Peyer's patch (tissue), 4 donors: ENCODE measurements around the gene NTN3. TPM values are rescaled to one million over a fixed set of nuclear protein-coding genes. Genes with fewer than 3 reads are reported as not detected.
A peak's percentile ranks its signal among the peaks of the same experiment; 100 is the strongest.

Source experiments
- DNase-seq, 3 donors: peaks; one replicate each; pipeline ENCODE4 v3.0.0-alpha.2; 2017 to 2019
- H3K27ac ChIP-seq, 4 donors: fragments of 200-600 bp; sonication (generic); one replicate each; pipeline ENCODE4 v1.5.1; 2016 to 2019
- H3K27me3 ChIP-seq, 2 donors: fragments of 200-600 bp; sonication (generic); one replicate each; pipeline ENCODE4 v1.5.1; 2019
- H3K36me3 ChIP-seq, 3 donors: fragments of 200-600 bp; sonication (generic); one replicate each; pipeline ENCODE4 v1.5.1; 2016 to 2019
- H3K4me1 ChIP-seq, 4 donors: fragments of 200-600 bp; sonication (generic); one replicate each; pipeline ENCODE4 v1.5.1; 2016 to 2019
- H3K4me3 ChIP-seq, 4 donors: fragments of 200-600 bp; sonication (generic); 1 replicate in 3 of 4; 2 replicates in 1 of 4; pipeline ENCODE4 v1.5.1; 2016 to 2019; ENCODE audit warnings: mild to moderate bottlenecking in 1 of 4
- H3K9me3 ChIP-seq, 4 donors: fragments of 200-600 bp; sonication (generic); one replicate each; pipeline ENCODE4 v1.5.1; 2016 to 2019; ENCODE audit warnings: mild to moderate bottlenecking in 1 of 4
- POLR2A ChIP-seq, 2 donors: fragments of 450-650 bp; IDR thresholded peaks; one replicate each; pipeline ENCODE4 v1.5.1; 2017; ENCODE audit warnings: antibody characterized with exemption in 2 of 2, mild to moderate bottlenecking in 2 of 2, moderate library complexity in 2 of 2
- small RNA-seq, 2 donors: library from RNA; depleted of rRNA; stranded (forward); fragments of <200 nt; gene quantifications; one replicate each; pipeline ENCODE3, GENCODE V24; 2016
- total RNA-seq, 4 donors: library from RNA; depleted of rRNA; stranded (reverse); fragments of >200 nt; gene quantifications; one replicate each; pipeline ENCODE4 v1.1.0, GENCODE V29; 2016
- TF ChIP-seq, protein P1 (sequence below), 6 experiments: fragments of 450-650 bp in 4 of 6; fragments of 200-600 bp in 2 of 6; sonication (generic) in 1 of 6; IDR thresholded peaks; one replicate each; pipeline ENCODE4 v1.5.1; 2017 to 2019; ENCODE audit warnings: antibody characterized with exemption in 6 of 6, mild to moderate bottlenecking in 3 of 6, moderate library complexity in 1 of 6

Gene NTN3
- total RNA-seq, 4 donors from 2014 or later: not detected

DNA sequence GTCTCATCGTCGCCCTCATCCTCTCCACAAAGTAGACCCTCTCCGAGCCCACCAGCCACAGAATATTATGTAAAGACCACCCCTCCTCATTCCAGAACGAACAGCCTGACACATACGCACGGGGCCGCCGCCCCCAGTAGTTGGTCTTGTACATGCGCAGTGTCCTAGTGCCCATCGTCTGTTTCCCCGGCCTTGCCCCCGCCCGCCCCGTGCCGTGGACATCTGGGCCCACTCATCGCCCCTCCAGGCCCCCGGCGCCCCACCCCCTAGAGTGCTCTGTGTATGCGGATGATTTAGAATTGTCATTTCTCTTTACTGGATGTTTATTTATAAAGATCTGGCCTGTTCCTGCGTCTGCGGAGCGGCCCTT lies 48.6 kb downstream of the NTN3 start:
- peak overlapping the region; percentile 68 to 91 (median 78) for H3K4me3 ChIP-seq
- peak overlapping the region; percentile 85 to 96 (median 88) for H3K27ac ChIP-seq
- H3K36me3 ChIP-seq: peaks cover 0 to 24% (median 0%) of the 10 kb centered on the region in 3 donors
- no peak for TF ChIP-seq POLR2A (IDR thresholded peaks at IDR 0.05)
- TF ChIP-seq, protein P1, sequence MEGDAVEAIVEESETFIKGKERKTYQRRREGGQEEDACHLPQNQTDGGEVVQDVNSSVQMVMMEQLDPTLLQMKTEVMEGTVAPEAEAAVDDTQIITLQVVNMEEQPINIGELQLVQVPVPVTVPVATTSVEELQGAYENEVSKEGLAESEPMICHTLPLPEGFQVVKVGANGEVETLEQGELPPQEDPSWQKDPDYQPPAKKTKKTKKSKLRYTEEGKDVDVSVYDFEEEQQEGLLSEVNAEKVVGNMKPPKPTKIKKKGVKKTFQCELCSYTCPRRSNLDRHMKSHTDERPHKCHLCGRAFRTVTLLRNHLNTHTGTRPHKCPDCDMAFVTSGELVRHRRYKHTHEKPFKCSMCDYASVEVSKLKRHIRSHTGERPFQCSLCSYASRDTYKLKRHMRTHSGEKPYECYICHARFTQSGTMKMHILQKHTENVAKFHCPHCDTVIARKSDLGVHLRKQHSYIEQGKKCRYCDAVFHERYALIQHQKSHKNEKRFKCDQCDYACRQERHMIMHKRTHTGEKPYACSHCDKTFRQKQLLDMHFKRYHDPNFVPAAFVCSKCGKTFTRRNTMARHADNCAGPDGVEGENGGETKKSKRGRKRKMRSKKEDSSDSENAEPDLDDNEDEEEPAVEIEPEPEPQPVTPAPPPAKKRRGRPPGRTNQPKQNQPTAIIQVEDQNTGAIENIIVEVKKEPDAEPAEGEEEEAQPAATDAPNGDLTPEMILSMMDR (IDR thresholded peaks at IDR 0.05): no peak
- H3K4me1 ChIP-seq: peaks cover 6 to 68% (median 42%) of the 10 kb centered on the region in 4 donors
- peak in 1 of 3 donors; percentile 57 for DNase-seq
- H3K27me3 ChIP-seq: no peaks in the 10 kb centered on the region
- H3K9me3 ChIP-seq: no peaks in the 10 kb centered on the region

DNA sequence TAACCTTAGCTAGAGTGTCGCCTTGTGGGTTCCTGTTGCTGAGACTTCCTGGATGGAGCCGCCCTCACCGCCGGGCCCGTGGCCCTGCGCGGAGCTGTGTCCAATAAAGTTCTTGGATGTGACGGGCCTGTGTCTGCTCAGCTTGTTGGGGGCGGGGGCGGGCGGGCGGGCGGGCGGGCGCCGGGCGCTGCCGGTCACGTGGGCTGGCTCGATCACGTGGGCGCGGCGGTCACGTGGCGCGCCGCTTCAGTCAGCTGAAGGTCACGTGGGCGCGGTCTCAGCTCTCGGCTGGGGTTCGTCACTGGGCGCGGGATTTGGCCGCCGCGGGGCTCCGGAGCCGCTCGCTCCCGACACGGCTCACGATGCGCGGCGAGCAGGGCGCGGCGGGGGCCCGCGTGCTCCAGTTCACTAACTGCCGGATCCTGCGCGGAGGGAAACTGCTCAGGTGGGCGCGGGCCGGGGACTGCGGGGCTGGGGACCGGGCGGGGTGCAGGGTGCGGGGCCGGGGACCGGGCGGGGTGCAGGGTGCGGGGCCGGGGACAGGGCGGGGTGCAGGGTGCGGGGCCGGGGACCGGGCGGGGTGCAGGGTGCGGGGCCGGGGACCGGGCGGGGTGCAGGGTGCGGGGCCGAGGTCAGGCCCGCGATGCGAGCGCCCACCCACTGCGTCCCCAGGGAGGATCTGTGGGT lies 49.1 kb downstream of the NTN3 start, which contains the start of gene AMDHD2:
TSS of gene AMDHD2 (plus strand) at position 275 of the 687 bp plus-strand sequence. CDS start at position 363, 88 bp downstream.
- peaks cover 6 to 67% (median 37%) of the 10 kb centered on the region in 4 donors for H3K4me1 ChIP-seq
- TF ChIP-seq POLR2A (IDR thresholded peaks at IDR 0.05): peak; percentile 36 to 61
- TF ChIP-seq, protein P1 (IDR thresholded peaks at IDR 0.05): no peak
- peak; percentile 93 to 95 (median 94) for DNase-seq
- no peaks in the 10 kb centered on the region for H3K9me3 ChIP-seq
- peaks cover 0 to 24% (median 0%) of the 10 kb centered on the region in 3 donors for H3K36me3 ChIP-seq
- peak within 1 kb of the TSS; percentile 85 to 96 (median 88) for H3K27ac ChIP-seq
- H3K4me3 ChIP-seq: peak within 1 kb of the TSS; percentile 68 to 91 (median 78)
- H3K27me3 ChIP-seq: no peaks in the 10 kb centered on the region

DNA sequence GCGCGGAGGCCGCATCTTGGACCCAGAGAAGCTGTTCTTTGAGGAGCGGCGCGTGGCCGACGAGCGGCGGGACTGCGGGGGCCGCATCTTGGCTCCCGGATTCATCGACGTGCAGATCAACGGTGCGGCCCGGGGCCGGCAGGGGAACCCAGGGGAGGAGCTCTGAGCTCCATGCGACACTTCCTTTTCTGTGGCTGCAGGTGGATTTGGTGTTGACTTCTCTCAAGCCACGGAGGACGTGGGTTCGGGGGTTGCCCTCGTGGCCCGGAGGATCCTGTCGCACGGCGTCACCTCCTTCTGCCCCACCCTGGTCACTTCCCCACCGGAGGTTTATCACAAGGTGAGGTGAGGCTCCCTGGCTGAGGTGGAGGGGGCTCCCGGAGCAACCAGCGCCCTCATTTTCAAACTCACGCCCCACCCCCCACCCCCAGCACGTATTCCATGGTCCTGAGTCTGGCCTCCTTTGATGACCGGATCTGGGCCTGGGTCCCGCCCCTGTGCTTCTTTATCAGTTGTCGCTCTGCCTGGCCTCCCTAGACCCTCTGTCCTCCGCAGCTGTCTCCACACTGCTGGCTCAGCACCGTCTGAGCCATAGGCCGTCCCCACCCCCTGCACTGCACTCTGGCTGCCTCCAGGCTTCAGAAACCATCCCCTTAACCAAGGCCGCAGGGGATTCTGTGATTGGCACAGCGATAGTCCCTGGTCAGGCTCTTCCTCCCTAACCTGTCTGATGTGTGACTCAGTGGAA lies 49.9 kb downstream of the NTN3 start:
- Histone ChIP-seq H3K9me3 (no peaks in the 10 kb centered on the region), H3K4me1 (peaks cover 6 to 63% (median 30%) of the 10 kb centered on the region in 4 donors), H3K4me3 (peak overlapping the region; percentile 68 to 91 (median 78)), H3K27me3 (no peaks in the 10 kb centered on the region), H3K27ac (peak overlapping the region; percentile 85 to 96 (median 88)), H3K36me3 (peaks cover 0 to 26% (median 0%) of the 10 kb centered on the region in 3 donors)
- TF ChIP-seq, protein P1 (IDR thresholded peaks at IDR 0.05): peak in 2 of 6 experiments; percentile 5 to 7
- TF ChIP-seq POLR2A (IDR thresholded peaks at IDR 0.05): no peak
- DNase-seq: peak in 2 of 3 donors; percentile 82 to 90

Small RNA genes within 50 kb of the gene (small RNA-seq; reads per million reads assigned to genes)
- gene AC093525.1: 0 reads per million in 2 donors
- 0 reads per million in 2 donors for gene MIR6768

Other genes starting within 250 kb of the NTN3 start
- gene E4F1, start 247.7 kb upstream of the NTN3 start, total RNA-seq: 100 to 1,000 TPM in 1 of 4 donors, 10 to 100 TPM in 3; 35.6 to 124 (median 76.2) TPM
- gene DNASE1L2, start 234.9 kb upstream of the NTN3 start, total RNA-seq: 1 to 10 TPM in 3 of 4 donors, not detected in 1; 2.0 to 2.8 (median 2.5) TPM
- gene ECI1, start 219.7 kb upstream of the NTN3 start, total RNA-seq: 100 to 1,000 TPM in 2 of 4 donors, 10 to 100 TPM in 2; 60.2 to 114 (median 95.6) TPM
- gene RNPS1, start 203.2 kb upstream of the NTN3 start, total RNA-seq: 100 to 1,000 TPM in 3 of 4 donors, 10 to 100 TPM in 1; 71.5 to 155 (median 122) TPM
- gene ABCA3, start 130.6 kb upstream of the NTN3 start, total RNA-seq: 1 to 10 TPM; 3.2 to 6.6 (median 4.6) TPM
- 10 to 100 TPM in 1 of 4 donors, 1 to 10 TPM in 3; 4.7 to 19.8 (median 6.9) TPM for gene CCNF, start 41.9 kb upstream of the NTN3 start, total RNA-seq
- 10 to 100 TPM in 1 of 4 donors, 1 to 10 TPM in 3; 1.4 to 13.2 (median 3.7) TPM for gene TEDC2, start 11.2 kb upstream of the NTN3 start, total RNA-seq
- 10 to 100 TPM in 3 of 4 donors, 1 to 10 TPM in 1; 5.6 to 16.2 (median 13.6) TPM for gene TBC1D24, start 3.8 kb downstream of the NTN3 start, total RNA-seq
- gene ATP6V0C, start 42.7 kb downstream of the NTN3 start, total RNA-seq: 100 to 1,000 TPM in 2 of 4 donors, 10 to 100 TPM in 2; 27.2 to 116 (median 101) TPM
- 100 to 1,000 TPM in 1 of 4 donors, 10 to 100 TPM in 3; 56.0 to 173 (median 83.8) TPM for gene AMDHD2, start 49.1 kb downstream of the NTN3 start, total RNA-seq
- 10 to 100 TPM in 1 of 4 donors, 1 to 10 TPM in 1, not detected in 2; 9.4 to 11.4 TPM for gene CEMP1, start 60.1 kb downstream of the NTN3 start, total RNA-seq
- 100 to 1,000 TPM in 1 of 4 donors, 10 to 100 TPM in 3; 38.8 to 128 (median 85.1) TPM for gene PDPK1, start 66.7 kb downstream of the NTN3 start, total RNA-seq
- 10 to 100 TPM; 23.1 to 85.6 (median 56.4) TPM for gene KCTD5, start 211.2 kb downstream of the NTN3 start, total RNA-seq
- 1 to 10 TPM in 2 of 4 donors, not detected in 2; 1.2 TPM for gene PRSS27, start 248.9 kb downstream of the NTN3 start, total RNA-seq